ENCODE data around the gene KIAA0319L.

The KIAA0319L gene

GRCh38 chr1:35394386-35394785 lies 162.8 kb downstream of the KIAA0319L start:
- no peak overlapping the region for H3K27ac ChIP-seq
- TF ChIP-seq CTCF (conservative IDR thresholded peaks at IDR 0.05): no peak

GRCh38 chr1:35390600-35391494 lies 166.4 kb downstream of the KIAA0319L start:
- H3K27ac ChIP-seq: no peak overlapping the region

GRCh38 chr1:35386959-35387358 lies 170.2 kb downstream of the KIAA0319L start:
- H3K27ac ChIP-seq: no peak overlapping the region
- no peak for TF ChIP-seq CTCF (conservative IDR thresholded peaks at IDR 0.05)
- TF ChIP-seq ZFX (IDR thresholded peaks at IDR 0.05): no peak

More at GRCh38 chr1:35390600-35391494, 166.4 kb downstream of the KIAA0319L start:
- no peak for TF ChIP-seq ZFX (IDR thresholded peaks at IDR 0.05)
- TF ChIP-seq CTCF (conservative IDR thresholded peaks at IDR 0.05): no peak

GRCh38 chr1:35386290-35386689 lies 170.9 kb downstream of the KIAA0319L start:
- H3K27ac ChIP-seq: no peak overlapping the region
- TF ChIP-seq ZFX (IDR thresholded peaks at IDR 0.05): no peak
- TF ChIP-seq CTCF (conservative IDR thresholded peaks at IDR 0.05): no peak
